Gastrocnemius medialis (tissue), 4 donors: ENCODE measurements around the gene DNAH17.

ENCODE experiments used
- POLR2A ChIP-seq, 2 donors: fragments of 450-650 bp; IDR thresholded peaks; one replicate each; pipeline ENCODE4 v1.6.1; 2017; ENCODE audit warnings: antibody characterized with exemption in 2 of 2, mild to moderate bottlenecking in 2 of 2, moderate library complexity in 2 of 2
- TF ChIP-seq, protein P1 (sequence below), 5 experiments: fragments of 450-650 bp in 3 of 5; fragments of 200-600 bp in 2 of 5; sonication (generic) in 2 of 5; IDR thresholded peaks in 4 of 5; conservative IDR thresholded peaks in 1 of 5; 1 replicate in 4 of 5; 2 replicates in 1 of 5; pipeline ENCODE4 v1.5.1; 2016 to 2019; ENCODE audit warnings: antibody characterized with exemption in 5 of 5, mild to moderate bottlenecking in 3 of 5, moderate library complexity in 3 of 5

- TF ChIP-seq, protein P1, sequence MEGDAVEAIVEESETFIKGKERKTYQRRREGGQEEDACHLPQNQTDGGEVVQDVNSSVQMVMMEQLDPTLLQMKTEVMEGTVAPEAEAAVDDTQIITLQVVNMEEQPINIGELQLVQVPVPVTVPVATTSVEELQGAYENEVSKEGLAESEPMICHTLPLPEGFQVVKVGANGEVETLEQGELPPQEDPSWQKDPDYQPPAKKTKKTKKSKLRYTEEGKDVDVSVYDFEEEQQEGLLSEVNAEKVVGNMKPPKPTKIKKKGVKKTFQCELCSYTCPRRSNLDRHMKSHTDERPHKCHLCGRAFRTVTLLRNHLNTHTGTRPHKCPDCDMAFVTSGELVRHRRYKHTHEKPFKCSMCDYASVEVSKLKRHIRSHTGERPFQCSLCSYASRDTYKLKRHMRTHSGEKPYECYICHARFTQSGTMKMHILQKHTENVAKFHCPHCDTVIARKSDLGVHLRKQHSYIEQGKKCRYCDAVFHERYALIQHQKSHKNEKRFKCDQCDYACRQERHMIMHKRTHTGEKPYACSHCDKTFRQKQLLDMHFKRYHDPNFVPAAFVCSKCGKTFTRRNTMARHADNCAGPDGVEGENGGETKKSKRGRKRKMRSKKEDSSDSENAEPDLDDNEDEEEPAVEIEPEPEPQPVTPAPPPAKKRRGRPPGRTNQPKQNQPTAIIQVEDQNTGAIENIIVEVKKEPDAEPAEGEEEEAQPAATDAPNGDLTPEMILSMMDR (IDR thresholded peaks at IDR 0.05 in 4 of 5, conservative IDR thresholded peaks at IDR 0.05 in 1 of 5): no peak
- TF ChIP-seq POLR2A (IDR thresholded peaks at IDR 0.05): no peak
Observed at GRCh38 chr17:78434455-78435329, 142.5 kb downstream of the DNAH17 start.
